ENCODE data around the gene HOXB1. TPM values are rescaled to one million over a fixed set of nuclear protein-coding genes. Genes with fewer than 3 reads are reported as not detected.

Gene HOXB1
- total and polyA plus RNA-seq, 2 of the 13 experiments (the other 11 are each of a cell fraction or from before 2014, with no cell fraction given), result not detected

DNA sequence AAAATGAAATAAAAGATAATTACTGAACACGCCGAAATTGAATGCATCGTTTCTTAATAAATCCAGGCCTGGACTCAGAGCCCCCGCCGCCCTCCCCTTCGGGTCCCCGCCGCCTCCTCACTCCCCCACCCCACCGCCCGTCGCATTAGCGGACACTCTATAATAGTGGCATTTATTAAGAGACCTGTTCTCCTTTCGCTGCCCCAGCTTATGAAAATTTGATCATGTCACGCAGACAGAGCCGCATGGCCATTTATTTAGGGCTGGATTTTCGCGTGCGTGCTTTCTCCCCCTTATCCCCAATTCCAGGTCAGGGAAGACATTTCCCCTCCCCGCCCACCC, 20.4 kb upstream of the HOXB1 start (continued):
- TF ChIP-seq ZFP90 (CRISPR knock-in tag; IDR thresholded peaks at IDR 0.05; ENCODE audit: borderline replicate concordance) (no peak), ZMAT3 (CRISPR knock-in tag; conservative IDR thresholded peaks at IDR 0.05) (no peak), PAWR (CRISPR knock-in tag; IDR thresholded peaks at IDR 0.05; ENCODE audit: borderline replicate concordance) (no peak), FOXP1 (IDR thresholded peaks at IDR 0.05) (no peak), FOXP1 (CRISPR knock-in tag; IDR thresholded peaks at IDR 0.05) (no peak), MAZ (IDR thresholded peaks at IDR 0.05; ENCODE audit: borderline replicate concordance, low read depth, low read length) (no peak), MAZ (CRISPR knock-in tag; IDR thresholded peaks at IDR 0.05; ENCODE audit: low read depth) (no peak), ZNF788 (CRISPR knock-in tag; IDR thresholded peaks at IDR 0.05; ENCODE audit: borderline replicate concordance) (no peak)
- TF ChIP-seq, protein P1, sequence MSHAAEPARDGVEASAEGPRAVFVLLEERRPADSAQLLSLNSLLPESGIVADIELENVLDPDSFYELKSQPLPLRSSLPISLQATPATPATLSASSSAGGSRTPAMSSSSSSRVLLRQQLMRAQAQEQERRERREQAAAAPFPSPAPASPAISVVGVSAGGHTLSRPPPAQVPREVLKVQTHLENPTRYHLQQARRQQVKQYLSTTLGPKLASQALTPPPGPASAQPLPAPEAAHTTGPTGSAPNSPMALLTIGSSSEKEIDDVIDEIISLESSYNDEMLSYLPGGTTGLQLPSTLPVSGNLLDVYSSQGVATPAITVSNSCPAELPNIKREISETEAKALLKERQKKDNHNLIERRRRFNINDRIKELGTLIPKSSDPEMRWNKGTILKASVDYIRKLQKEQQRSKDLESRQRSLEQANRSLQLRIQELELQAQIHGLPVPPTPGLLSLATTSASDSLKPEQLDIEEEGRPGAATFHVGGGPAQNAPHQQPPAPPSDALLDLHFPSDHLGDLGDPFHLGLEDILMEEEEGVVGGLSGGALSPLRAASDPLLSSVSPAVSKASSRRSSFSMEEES (CRISPR knock-in tag; IDR thresholded peaks at IDR 0.05), result no peak

DNA sequence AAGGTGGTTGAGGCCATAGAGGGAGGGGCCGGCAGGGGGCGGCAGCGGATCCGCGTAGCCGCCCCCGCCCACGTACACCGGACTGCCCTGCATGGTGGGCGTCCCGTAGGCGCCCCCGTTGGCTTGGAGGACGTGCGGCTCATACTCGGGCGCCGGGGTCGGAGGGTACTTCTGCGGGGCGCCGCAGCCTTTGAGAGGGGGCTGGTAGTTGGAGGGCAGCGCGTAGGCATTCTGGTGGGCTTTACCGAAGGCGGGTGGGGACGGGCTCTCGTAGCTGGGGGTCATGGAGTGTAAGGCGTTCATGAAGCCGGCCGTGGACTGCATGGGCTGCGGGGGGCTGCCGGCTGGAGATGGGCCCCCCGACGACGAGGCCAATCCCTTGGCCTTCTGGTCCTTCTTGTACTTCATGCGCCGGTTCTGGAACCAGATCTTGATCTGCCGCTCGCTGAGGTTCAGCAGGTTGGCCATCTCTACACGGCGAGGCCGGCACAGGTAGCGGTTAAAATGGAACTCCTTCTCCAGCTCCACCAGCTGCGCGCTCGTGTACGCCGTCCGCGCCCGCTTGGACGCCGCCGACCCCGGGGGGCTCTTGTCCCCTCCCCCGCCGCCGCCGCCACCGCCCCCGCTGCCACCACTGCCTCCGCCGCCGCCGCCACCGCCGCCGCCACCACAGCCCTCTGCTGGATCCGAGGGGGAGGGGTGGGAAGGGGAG, 19.8 kb upstream of the HOXB1 start:
- H3K27me3 ChIP-seq (ENCODE audit: control insufficient read depth in 1 of 2, insufficient read depth in 2 of 2, low read length in 2 of 2), result peaks cover 19 to 92% of the 10 kb centered on the region in 2 experiments
- no peak for ATAC-seq
- no peaks in the 10 kb centered on the region for H3K36me3 ChIP-seq (replicated peaks in 1 of 2; ENCODE audit: control insufficient read depth in 1 of 2, insufficient read depth in 2 of 2, low read length in 2 of 2)
- intact Hi-C loops (cut with micrococcal nuclease; ENCODE audit: unreplicated experiment) (no loop called here), in situ Hi-C loops (cut with HindIII; ENCODE audit: extremely low pct_ligation_motif_present, low pct_unique_long_range_greater_than_20kb) (no loop called here)
- CTCF ChIA-PET (ENCODE audit: low intra/inter-chr PET ratio, low total read pairs), result no interaction called here
- H2AFZ ChIP-seq (ENCODE audit: low read length), result no peak overlapping the region
- no peaks in the 10 kb centered on the region; the same call in 1 of the 2 replicates for H4K20me1 ChIP-seq (ENCODE audit: insufficient read depth, low read length)
- H3K4me1 ChIP-seq (ENCODE audit: insufficient read depth, low read length), result no peaks in the 10 kb centered on the region
- TF ChIP-seq PHB2 (IDR thresholded peaks at IDR 0.05; ENCODE audit: partially characterized antibody) (no peak), ZNF788 (CRISPR knock-in tag; IDR thresholded peaks at IDR 0.05; ENCODE audit: borderline replicate concordance) (no peak), DNMT3B (CRISPR knock-in tag; conservative IDR thresholded peaks at IDR 0.05) (no peak), RFXANK (CRISPR knock-in tag; IDR thresholded peaks at IDR 0.05) (no peak), ZEB1 (IDR thresholded peaks at IDR 0.05; ENCODE audit: insufficient replicate concordance, low read depth) (no peak)
- TF ChIP-seq, protein P2, sequence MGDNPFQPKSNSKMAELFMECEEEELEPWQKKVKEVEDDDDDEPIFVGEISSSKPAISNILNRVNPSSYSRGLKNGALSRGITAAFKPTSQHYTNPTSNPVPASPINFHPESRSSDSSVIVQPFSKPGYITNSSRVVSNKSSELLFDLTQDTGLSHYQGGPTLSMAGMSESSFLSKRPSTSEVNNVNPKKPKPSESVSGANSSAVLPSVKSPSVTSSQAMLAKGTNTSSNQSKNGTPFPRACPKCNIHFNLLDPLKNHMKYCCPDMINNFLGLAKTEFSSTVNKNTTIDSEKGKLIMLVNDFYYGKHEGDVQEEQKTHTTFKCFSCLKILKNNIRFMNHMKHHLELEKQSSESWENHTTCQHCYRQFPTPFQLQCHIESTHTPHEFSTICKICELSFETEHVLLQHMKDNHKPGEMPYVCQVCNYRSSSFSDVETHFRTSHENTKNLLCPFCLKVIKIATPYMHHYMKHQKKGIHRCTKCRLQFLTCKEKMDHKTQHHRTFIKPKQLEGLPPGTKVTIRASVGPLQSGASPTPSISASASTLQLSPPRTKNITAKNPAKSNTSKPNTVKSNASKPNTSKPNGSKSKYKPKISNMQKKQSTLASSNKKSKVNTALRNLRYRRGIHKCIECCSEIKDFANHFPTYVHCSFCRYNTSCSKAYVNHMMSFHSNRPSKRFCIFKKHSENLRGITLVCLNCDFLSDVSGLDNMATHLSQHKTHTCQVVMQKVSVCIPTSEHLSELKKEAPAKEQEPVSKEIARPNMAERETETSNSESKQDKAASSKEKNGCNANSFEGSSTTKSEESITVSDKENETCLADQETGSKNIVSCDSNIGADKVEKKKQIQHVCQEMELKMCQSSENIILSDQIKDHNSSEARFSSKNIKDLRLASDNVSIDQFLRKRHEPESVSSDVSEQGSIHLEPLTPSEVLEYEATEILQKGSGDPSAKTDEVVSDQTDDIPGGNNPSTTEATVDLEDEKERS (CRISPR knock-in tag; IDR thresholded peaks at IDR 0.05), result no peak
- TF ChIP-seq, protein P3, sequence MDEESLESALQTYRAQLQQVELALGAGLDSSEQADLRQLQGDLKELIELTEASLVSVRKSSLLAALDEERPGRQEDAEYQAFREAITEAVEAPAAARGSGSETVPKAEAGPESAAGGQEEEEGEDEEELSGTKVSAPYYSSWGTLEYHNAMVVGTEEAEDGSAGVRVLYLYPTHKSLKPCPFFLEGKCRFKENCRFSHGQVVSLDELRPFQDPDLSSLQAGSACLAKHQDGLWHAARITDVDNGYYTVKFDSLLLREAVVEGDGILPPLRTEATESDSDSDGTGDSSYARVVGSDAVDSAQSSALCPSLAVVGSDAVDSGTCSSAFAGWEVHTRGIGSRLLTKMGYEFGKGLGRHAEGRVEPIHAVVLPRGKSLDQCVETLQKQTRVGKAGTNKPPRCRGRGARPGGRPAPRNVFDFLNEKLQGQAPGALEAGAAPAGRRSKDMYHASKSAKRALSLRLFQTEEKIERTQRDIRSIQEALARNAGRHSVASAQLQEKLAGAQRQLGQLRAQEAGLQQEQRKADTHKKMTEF (CRISPR knock-in tag; IDR thresholded peaks at IDR 0.05), result no peak
- BruUV-seq (replicated peaks), result no TSS peak
- no peaks in the 10 kb centered on the region for H3K9me3 ChIP-seq (ENCODE audit: low read length)
- POLR2A ChIA-PET, result no interaction called here
- WGBS (ENCODE audit: low lambda C conversion rate), result 59% methylated on average over 48 of the region's 70 CpGs
- H3K4me2 ChIP-seq (ENCODE audit: low read depth, low read length), result no peak overlapping the region
- no peak overlapping the region for H3K4me3 ChIP-seq (replicated peaks in 1 of 3; ENCODE audit: insufficient read depth in 1 of 3, low read depth in 2 of 3, low read length in 3 of 3)
- H3K9ac ChIP-seq (ENCODE audit: insufficient read depth, low read depth, low read length), result no peak overlapping the region
- no peak for DNase-seq (ENCODE audit: low spot score)
- no peak overlapping the region for H3K27ac ChIP-seq (ENCODE audit: extremely low read length, insufficient read depth, low read length)
- no peak for FAIRE-seq
- H3K79me2 ChIP-seq (ENCODE audit: insufficient read depth, low read length), result no peaks in the 10 kb centered on the region
